ENCODE results near the gene NUP43.

DNA sequence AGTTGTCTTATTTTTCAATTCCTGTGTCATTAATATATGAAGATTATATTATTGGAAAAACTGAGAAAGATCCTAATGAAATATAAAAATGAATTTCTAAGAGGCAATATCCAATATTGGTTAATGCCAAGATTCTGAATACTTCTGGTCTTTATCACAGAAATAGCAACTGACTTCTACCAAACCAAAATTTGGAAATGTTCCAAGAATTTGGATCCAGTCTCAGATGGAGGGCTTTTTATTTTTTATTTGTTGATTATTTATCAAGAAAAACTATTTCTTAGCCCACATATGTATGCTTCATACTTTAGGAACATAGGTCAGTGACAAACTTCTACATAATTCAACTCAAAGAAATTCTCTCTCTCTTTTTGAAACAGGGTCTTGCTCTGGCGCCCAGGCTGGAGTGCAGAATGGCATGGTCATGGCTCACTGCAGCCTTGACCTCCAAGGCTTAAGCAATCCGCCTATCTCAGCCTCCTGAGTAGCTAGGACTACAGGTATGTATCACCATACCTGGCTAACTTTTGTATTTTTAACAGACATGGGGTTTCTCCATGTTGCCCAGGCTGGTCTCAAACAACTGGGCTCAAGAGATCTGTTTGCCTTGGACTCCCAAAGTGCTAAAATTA lies 13.1 kb downstream of the NUP43 start:
- TF ChIP-seq, protein P1, sequence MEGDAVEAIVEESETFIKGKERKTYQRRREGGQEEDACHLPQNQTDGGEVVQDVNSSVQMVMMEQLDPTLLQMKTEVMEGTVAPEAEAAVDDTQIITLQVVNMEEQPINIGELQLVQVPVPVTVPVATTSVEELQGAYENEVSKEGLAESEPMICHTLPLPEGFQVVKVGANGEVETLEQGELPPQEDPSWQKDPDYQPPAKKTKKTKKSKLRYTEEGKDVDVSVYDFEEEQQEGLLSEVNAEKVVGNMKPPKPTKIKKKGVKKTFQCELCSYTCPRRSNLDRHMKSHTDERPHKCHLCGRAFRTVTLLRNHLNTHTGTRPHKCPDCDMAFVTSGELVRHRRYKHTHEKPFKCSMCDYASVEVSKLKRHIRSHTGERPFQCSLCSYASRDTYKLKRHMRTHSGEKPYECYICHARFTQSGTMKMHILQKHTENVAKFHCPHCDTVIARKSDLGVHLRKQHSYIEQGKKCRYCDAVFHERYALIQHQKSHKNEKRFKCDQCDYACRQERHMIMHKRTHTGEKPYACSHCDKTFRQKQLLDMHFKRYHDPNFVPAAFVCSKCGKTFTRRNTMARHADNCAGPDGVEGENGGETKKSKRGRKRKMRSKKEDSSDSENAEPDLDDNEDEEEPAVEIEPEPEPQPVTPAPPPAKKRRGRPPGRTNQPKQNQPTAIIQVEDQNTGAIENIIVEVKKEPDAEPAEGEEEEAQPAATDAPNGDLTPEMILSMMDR (IDR thresholded peaks at IDR 0.05) = no peak
- TF ChIP-seq RNF2 (IDR thresholded peaks at IDR 0.05; ENCODE audit: borderline replicate concordance, low read depth) = no peak
- no peak for TF ChIP-seq CBX8 (IDR thresholded peaks at IDR 0.05)
- no peak for TF ChIP-seq POLR2A (IDR thresholded peaks at IDR 0.05; ENCODE audit: low read length)
- TF ChIP-seq NPAS2 (CRISPR knock-in tag; IDR thresholded peaks at IDR 0.05; ENCODE audit: borderline replicate concordance) = no peak
- TF ChIP-seq CHD4 (IDR thresholded peaks at IDR 0.05; ENCODE audit: borderline replicate concordance) = no peak
- no peak for TF ChIP-seq EP300 (IDR thresholded peaks at IDR 0.05)
- TF ChIP-seq PHF8 (IDR thresholded peaks at IDR 0.05; ENCODE audit: borderline replicate concordance, low read depth) = no peak
- TF ChIP-seq, protein P2, sequence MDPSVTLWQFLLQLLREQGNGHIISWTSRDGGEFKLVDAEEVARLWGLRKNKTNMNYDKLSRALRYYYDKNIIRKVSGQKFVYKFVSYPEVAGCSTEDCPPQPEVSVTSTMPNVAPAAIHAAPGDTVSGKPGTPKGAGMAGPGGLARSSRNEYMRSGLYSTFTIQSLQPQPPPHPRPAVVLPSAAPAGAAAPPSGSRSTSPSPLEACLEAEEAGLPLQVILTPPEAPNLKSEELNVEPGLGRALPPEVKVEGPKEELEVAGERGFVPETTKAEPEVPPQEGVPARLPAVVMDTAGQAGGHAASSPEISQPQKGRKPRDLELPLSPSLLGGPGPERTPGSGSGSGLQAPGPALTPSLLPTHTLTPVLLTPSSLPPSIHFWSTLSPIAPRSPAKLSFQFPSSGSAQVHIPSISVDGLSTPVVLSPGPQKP (IDR thresholded peaks at IDR 0.05; ENCODE audit: low read depth, low read length) = no peak
- no peak for TF ChIP-seq RARB (CRISPR knock-in tag; IDR thresholded peaks at IDR 0.05)
- TF ChIP-seq FOSL2 (IDR thresholded peaks at IDR 0.05) = no peak
- TF ChIP-seq FOSL2 (CRISPR knock-in tag; IDR thresholded peaks at IDR 0.05) = no peak
- TF ChIP-seq ZSCAN20 (CRISPR knock-in tag; IDR thresholded peaks at IDR 0.05) = no peak
